HUES6 (cell line): ENCODE results near the gene SFI1.

ENCODE experiments used
- H3K27ac ChIP-seq: 2 replicates; pipeline ENCODE4 v1.7.0; 2013; ENCODE audit warnings: low read depth, mild to moderate bottlenecking, low read length, inconsistent platforms
- H3K27me3 ChIP-seq: 2 replicates; pipeline ENCODE4 v1.6.1; 2013; ENCODE audit warnings: low read length; ENCODE audit not compliant: control insufficient read depth, insufficient read depth
- H3K36me3 ChIP-seq: 2 replicates; pipeline ENCODE4 v1.6.1; 2013; ENCODE audit warnings: low read length; ENCODE audit not compliant: control insufficient read depth, insufficient read depth
- H3K4me1 ChIP-seq: 2 replicates; pipeline ENCODE4 v1.6.1; 2013; ENCODE audit warnings: low read length; ENCODE audit not compliant: control insufficient read depth, insufficient read depth
- H3K4me3 ChIP-seq: 2 replicates; pipeline ENCODE4 v1.5.1; 2013; ENCODE audit warnings: low read depth, low read length
- H3K9ac ChIP-seq: one replicate; pipeline ENCODE4 v1.6.1; 2013; ENCODE audit warnings: mild to moderate bottlenecking, low read length
- H3K9me3 ChIP-seq: 2 replicates; pipeline ENCODE4 v1.6.1; 2013; ENCODE audit warnings: low read depth, low read length; ENCODE audit not compliant: control insufficient read depth, insufficient read depth

SFI1 gene, protein sequence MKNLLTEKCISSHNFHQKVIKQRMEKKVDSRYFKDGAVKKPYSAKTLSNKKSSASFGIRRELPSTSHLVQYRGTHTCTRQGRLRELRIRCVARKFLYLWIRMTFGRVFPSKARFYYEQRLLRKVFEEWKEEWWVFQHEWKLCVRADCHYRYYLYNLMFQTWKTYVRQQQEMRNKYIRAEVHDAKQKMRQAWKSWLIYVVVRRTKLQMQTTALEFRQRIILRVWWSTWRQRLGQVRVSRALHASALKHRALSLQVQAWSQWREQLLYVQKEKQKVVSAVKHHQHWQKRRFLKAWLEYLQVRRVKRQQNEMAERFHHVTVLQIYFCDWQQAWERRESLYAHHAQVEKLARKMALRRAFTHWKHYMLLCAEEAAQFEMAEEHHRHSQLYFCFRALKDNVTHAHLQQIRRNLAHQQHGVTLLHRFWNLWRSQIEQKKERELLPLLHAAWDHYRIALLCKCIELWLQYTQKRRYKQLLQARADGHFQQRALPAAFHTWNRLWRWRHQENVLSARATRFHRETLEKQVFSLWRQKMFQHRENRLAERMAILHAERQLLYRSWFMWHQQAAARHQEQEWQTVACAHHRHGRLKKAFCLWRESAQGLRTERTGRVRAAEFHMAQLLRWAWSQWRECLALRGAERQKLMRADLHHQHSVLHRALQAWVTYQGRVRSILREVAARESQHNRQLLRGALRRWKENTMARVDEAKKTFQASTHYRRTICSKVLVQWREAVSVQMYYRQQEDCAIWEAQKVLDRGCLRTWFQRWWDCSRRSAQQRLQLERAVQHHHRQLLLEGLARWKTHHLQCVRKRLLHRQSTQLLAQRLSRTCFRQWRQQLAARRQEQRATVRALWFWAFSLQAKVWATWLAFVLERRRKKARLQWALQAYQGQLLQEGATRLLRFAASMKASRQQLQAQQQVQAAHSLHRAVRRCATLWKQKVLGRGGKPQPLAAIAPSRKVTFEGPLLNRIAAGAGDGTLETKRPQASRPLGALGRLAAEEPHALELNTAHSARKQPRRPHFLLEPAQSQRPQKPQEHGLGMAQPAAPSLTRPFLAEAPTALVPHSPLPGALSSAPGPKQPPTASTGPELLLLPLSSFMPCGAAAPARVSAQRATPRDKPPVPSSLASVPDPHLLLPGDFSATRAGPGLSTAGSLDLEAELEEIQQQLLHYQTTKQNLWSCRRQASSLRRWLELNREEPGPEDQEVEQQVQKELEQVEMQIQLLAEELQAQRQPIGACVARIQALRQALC

DNA sequence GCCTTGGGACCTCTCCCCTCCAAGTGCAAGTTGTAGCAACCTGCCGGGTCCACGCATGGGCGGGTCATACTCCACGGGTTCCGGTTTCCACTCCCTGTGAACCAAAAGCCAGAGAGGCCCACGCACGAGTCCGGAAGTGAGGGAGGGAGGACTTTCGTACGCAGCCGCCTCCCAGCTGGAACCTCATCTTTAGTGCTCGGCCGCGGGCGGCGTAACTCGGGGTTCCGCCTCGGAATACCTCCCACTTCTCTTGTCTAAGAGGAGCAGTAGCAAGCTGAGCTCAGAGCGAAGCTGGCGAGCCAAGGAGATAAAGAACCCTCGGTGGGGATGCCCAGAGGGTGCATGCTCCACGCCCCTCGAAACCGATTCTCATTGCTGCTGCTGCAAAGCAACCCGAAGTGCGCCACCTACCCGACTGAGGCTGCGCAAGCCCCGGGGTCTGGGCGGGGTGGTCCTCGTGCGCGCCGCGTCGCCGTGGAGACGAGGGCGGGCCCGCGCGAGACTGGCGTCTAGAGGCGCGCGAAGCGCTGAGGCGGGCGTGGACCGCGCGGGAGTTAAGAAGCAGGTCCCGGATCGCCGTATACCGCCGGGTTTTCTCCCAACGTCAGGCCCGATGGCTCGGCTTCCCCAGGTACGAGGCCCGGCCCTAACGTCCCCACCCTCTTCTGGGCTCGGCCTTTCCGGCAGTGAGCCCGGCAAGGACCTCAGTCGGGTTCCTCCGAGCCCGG lies at the start of gene SFI1:
Gene SFI1 (plus strand): TSS at position 530 of the 728 bp plus-strand sequence. CDS start 11,749 bp downstream, outside the sequence.
- peaks cover 3% of the 10 kb centered on the region for H3K4me1 ChIP-seq
- no peak within 1 kb of the TSS for H3K27ac ChIP-seq

DNA sequence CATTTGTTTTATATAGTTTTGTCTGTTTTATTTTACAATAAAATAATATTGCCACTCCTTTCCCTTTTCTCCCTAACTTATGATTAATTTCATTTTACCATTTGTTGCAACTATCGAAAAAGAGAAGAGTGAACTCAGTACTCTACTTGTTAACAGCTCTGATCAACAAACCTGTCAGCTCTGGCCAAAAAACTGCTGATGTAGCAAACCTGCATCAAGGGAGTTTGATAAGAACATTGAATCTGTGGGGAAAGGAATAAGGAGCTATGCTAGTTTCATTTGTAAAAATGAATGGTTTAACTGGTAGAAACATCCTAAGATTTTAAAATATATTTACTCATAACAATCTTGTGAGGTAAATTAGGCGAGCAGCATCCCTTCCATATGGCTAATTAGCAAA lies 49.6 kb upstream of the SFI1 start:
- no peak overlapping the region for H3K4me3 ChIP-seq
- H3K36me3 ChIP-seq, result peaks cover 78% of the 10 kb centered on the region
- no peak overlapping the region for H3K9ac ChIP-seq
- H3K27ac ChIP-seq, result no peak overlapping the region
- no peaks in the 10 kb centered on the region for H3K27me3 ChIP-seq
- no peaks in the 10 kb centered on the region for H3K9me3 ChIP-seq
- no peaks in the 10 kb centered on the region for H3K4me1 ChIP-seq

More for the DNA sequence above, at the start of gene SFI1:
- Histone ChIP-seq H3K9ac (peak within 1 kb of the TSS; percentile 78), H3K4me3 (peak within 1 kb of the TSS; percentile 83), H3K9me3 (peaks cover 6% of the 10 kb centered on the region), H3K27me3 (no peaks in the 10 kb centered on the region), H3K36me3 (no peaks in the 10 kb centered on the region)

DNA sequence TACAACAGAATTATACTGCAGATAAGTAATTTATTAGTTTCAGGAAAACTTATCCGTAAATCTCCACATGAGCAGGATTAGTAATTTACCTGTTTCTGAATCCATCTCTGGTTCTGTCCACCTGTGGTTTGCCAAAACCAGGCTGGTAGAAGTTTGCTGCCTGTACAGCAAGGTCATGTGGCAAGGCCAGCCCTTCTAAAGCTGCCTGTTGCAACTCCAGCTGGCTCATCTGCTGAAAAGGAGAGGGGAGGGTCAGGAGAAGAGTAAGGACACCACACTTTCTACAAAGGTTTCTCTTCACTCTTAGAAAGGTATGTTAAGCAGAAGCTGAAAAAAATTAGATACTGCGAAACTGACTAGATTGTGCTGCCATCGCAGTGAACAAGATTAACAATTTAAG lies 49.0 kb upstream of the SFI1 start:
- peaks cover 73% of the 10 kb centered on the region for H3K36me3 ChIP-seq
- H3K9ac ChIP-seq, result no peak overlapping the region
- no peaks in the 10 kb centered on the region for H3K4me1 ChIP-seq
- H3K27ac ChIP-seq, result no peak overlapping the region
- H3K9me3 ChIP-seq, result no peaks in the 10 kb centered on the region
- no peaks in the 10 kb centered on the region for H3K27me3 ChIP-seq
- H3K4me3 ChIP-seq, result no peak overlapping the region

DNA sequence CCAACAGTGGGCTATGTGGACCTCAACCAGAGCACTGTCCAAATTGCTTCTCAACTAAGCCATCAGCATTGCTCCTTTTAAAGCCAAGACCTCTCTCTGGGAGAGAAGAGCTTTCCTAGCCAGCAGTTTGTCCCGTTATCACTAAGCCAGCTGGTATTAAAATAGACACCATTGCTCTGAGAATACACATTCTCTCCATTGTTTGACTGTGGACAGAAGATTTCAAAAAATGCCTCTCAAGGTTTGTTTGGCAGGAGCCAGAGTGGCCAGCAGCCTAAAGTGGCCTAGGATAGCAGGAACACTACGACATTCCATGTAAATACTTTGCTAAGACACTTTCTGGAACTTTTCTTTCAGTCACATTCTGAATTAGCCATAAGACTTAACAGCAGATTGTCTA lies 48.0 kb upstream of the SFI1 start:
- Histone ChIP-seq H3K4me3 (no peak overlapping the region), H3K4me1 (no peaks in the 10 kb centered on the region), H3K27me3 (no peaks in the 10 kb centered on the region), H3K9me3 (no peaks in the 10 kb centered on the region), H3K36me3 (peaks cover 64% of the 10 kb centered on the region), H3K27ac (no peak overlapping the region), H3K9ac (no peak overlapping the region)

DNA sequence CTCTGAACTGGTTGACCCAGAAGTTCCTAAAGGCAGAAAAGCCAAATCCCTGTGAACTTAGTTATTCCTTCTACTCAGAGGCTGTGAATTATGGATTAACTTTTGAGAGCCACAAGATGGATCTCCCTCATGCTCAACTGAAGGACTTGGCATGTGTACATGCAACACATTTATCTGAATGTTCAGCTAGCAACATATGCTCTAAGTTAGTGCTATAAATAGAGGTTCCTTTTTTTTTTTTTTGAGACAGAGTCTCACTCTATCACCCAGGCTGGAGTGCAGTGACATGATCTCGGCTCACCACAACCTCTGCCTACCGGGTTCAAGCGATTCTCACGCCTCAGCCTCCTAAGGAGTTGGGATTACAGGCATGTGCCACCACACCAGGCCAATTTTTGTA lies 46.8 kb upstream of the SFI1 start:
- no peaks in the 10 kb centered on the region for H3K4me1 ChIP-seq
- no peak overlapping the region for H3K27ac ChIP-seq
- no peak overlapping the region for H3K4me3 ChIP-seq
- H3K36me3 ChIP-seq, result peaks cover 64% of the 10 kb centered on the region
- H3K9ac ChIP-seq, result no peak overlapping the region
- no peaks in the 10 kb centered on the region for H3K9me3 ChIP-seq
- H3K27me3 ChIP-seq, result no peaks in the 10 kb centered on the region

DNA sequence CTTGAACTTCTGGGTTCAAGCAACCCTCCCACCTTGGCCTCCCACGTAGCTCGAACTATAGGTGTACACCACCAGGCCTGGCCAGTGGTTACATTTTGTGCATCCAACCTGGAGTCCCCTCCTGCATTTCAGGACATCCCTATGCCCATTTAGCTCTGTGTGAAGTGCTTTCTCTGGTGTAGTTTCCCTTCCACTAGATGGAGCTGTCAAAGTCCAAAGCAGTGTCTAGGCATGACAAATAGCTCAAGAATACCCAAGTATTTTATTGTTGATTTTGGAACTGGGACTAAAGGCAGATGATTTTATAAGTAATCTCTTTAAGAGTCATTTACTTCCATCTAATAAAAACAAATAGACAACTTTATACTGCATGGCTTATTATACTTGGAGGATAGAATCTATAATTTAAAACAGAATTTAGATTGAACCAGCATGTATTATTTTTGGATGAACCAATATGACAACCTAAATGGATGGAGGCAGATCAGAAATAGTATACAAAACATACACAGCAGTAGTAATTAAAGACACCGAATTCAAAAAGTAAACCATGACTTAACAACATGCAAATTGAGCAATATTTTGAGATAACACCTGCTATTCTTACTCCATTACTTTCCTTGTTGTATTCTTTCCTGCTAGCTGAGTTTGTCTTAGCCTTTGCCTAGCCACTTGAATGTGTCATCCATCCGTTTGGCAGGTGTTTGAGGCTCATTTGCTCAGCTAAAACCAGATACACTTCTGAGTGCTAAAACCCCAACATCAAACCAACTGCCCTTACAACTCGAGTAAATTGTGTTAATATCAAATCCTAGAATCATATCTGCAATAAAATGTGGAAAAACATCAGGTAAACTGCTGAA lies 44.4 kb upstream of the SFI1 start:
- Histone ChIP-seq H3K4me3 (no peak overlapping the region), H3K27ac (no peak overlapping the region), H3K9me3 (no peaks in the 10 kb centered on the region), H3K36me3 (peaks cover 60% of the 10 kb centered on the region), H3K27me3 (no peaks in the 10 kb centered on the region), H3K9ac (no peak overlapping the region), H3K4me1 (no peaks in the 10 kb centered on the region)

DNA sequence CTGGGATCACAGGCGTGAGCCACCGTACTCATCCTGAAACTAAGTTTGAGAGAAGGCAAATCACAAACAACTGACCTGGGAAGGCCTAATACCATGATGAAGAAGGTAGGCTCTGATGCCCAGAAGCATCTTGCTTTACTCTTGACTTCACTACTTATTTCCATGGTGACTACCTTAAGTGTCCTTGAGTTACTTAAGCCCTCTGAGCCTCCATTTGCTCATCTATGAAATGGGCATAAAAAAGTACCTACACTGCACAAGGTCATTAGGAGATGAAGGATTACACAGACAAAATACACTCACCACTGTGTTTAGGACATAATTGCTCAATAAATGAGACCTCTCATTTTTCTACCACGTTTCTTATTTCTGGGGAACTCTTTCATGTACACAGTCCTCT lies 34.6 kb upstream of the SFI1 start:
- peaks cover 75% of the 10 kb centered on the region for H3K36me3 ChIP-seq
- no peaks in the 10 kb centered on the region for H3K4me1 ChIP-seq

DNA sequence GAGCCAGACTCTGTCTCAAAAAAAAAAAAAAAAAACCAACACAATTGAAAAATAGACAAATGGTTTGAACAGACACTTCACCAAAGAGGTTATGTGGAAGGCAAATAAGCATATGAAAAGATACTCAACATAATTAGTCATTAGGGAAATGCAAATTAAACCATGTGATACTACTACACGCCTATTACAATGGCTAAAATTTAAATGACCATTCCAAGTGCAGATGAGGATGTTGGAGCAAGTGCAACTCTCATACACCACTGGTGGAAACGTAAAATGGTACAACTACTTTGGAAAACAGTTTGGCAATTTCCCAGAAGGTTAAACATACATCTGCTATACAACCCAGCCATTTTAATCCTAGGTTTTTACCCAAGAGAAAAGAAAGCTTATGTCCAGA lies 31.0 kb upstream of the SFI1 start:
- Histone ChIP-seq H3K4me1 (no peaks in the 10 kb centered on the region), H3K9ac (no peak overlapping the region), H3K9me3 (no peaks in the 10 kb centered on the region), H3K27ac (no peak overlapping the region), H3K27me3 (no peaks in the 10 kb centered on the region), H3K4me3 (no peak overlapping the region), H3K36me3 (peaks cover 70% of the 10 kb centered on the region)

More for the DNA sequence above, 34.6 kb upstream of the SFI1 start:
- Histone ChIP-seq H3K27ac (no peak overlapping the region), H3K4me3 (no peak overlapping the region), H3K27me3 (no peaks in the 10 kb centered on the region), H3K9ac (no peak overlapping the region), H3K9me3 (no peaks in the 10 kb centered on the region)

DNA sequence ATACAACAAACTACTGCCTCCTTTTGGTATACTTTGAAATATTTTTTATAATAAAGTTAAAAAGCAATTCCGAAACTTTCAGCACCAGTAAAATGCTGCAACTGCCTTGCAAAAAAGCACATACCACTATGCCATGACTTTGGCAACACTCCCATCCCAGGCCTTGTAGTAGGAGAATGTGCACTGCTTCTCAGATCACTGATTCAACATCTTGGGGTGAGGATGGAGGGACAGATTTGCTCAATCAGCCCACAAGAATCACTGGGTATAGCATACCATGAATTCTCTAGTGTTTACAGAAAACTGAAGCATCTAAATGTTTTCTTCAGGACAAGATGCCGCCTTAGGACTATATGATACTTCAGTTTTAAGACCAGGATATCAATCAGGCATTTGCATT lies 21.6 kb upstream of the SFI1 start:
- H3K27me3 ChIP-seq, result no peaks in the 10 kb centered on the region
- H3K4me1 ChIP-seq, result no peaks in the 10 kb centered on the region
- H3K36me3 ChIP-seq, result peaks cover 42% of the 10 kb centered on the region

DNA sequence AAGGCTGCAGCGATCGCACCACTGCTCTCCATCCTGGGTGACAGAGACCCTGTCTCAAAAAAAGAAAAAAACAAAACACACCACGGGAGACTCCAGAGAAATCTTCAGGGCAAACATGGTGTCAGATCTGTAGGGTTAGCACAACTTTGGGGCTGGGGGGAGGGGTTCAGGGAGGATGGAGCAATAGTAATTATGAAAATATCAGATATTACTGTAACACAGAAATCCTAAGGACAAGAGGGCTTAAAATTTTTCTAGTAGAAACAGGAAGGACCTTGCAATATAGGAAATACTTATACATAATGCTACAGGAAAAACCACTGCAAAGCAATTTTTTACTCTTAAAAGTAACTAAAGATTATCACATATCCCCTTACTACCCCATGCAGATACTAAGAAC lies 20.5 kb upstream of the SFI1 start:
- H3K4me3 ChIP-seq, result no peak overlapping the region
- no peak overlapping the region for H3K27ac ChIP-seq
- H3K36me3 ChIP-seq, result peaks cover 44% of the 10 kb centered on the region

More for the DNA sequence above, 21.6 kb upstream of the SFI1 start:
- H3K9ac ChIP-seq, result no peak overlapping the region
- no peak overlapping the region for H3K4me3 ChIP-seq
- no peak overlapping the region for H3K27ac ChIP-seq
- no peaks in the 10 kb centered on the region for H3K9me3 ChIP-seq

More for the DNA sequence above, 20.5 kb upstream of the SFI1 start:
- no peaks in the 10 kb centered on the region for H3K4me1 ChIP-seq
- no peaks in the 10 kb centered on the region for H3K27me3 ChIP-seq
- no peaks in the 10 kb centered on the region for H3K9me3 ChIP-seq
- H3K9ac ChIP-seq, result no peak overlapping the region
